CD4-positive, alpha-beta memory T cell (primary cell): ENCODE measurements around the gene KRTAP5-3. TPM values are rescaled to one million over a fixed set of nuclear protein-coding genes. Genes with fewer than 3 reads are reported as not detected.
"Not testable (repeated sequence)": the region's sequence is repeated elsewhere in the genome, so short reads cannot be mapped to it uniquely, and the experiment has no call there.

Experiments used
- CTCF ChIA-PET: fragments of 350-600 bp; sonication (Branson Sonifier 250); formaldehyde crosslinking; loops from one replicate; lab custom pipeline; 2021; ENCODE audit warnings: inconsistent platforms; ENCODE audit not compliant: partially characterized antibody; lab: Charles Lee
- POLR2A ChIA-PET: fragments of 350-600 bp; sonication (Branson Sonifier 250); formaldehyde crosslinking; loops from one replicate; lab custom pipeline; 2021; ENCODE audit not compliant: partially characterized antibody; lab: Charles Lee
- DNase-seq, 5 donors: peaks; one replicate each; pipeline versions ENCODE4 v3.0.0 to v3.0.0-alpha.2; 2020 to 2022; ENCODE audit warnings: mixed read lengths in 1 of 5
- H3K27ac ChIP-seq: one replicate; pipeline ENCODE4 v1.7.0; 2013; ENCODE audit warnings: low read depth, low read length
- H3K27me3 ChIP-seq: 2 replicates; pipeline ENCODE4 v1.7.0; 2013; ENCODE audit warnings: mild to moderate bottlenecking, low read length, moderate library complexity; ENCODE audit not compliant: insufficient read depth
- H3K36me3 ChIP-seq: 2 replicates; pipeline ENCODE4 v1.7.0; 2013; ENCODE audit warnings: mild to moderate bottlenecking, low read length, moderate library complexity; ENCODE audit not compliant: insufficient read depth
- H3K4me1 ChIP-seq: 2 replicates; pipeline ENCODE4 v1.7.0; 2013; ENCODE audit warnings: mild to moderate bottlenecking, low read length, moderate library complexity; ENCODE audit not compliant: insufficient read depth
- H3K4me3 ChIP-seq, 2 donors: one replicate each; pipeline ENCODE4 v1.7.0; 2013; ENCODE audit warnings: low read length in 2 of 2, mild to moderate bottlenecking in 1 of 2
- H3K9me3 ChIP-seq, 2 donors: one replicate each; pipeline ENCODE4 v1.7.0; 2013; ENCODE audit warnings: low read length in 2 of 2, control low read depth in 1 of 2; ENCODE audit not compliant: control insufficient read depth in 1 of 2
- H3K27ac Mint-ChIP-seq, 7 donors: one replicate each; pipeline ENCODE4 v1.8.0; 2020 to 2021; ENCODE audit warnings: mixed read lengths in 7 of 7, mild to moderate bottlenecking in 6 of 7, inconsistent platforms in 3 of 7, moderate library complexity in 3 of 7
- H3K27me3 Mint-ChIP-seq, 2 donors: one replicate each; pipeline ENCODE4 v1.8.0; 2020 to 2021; ENCODE audit warnings: mixed read lengths in 2 of 2
- H3K36me3 Mint-ChIP-seq, 2 donors: one replicate each; pipeline ENCODE4 v1.8.0; 2020 to 2021; ENCODE audit warnings: mixed read lengths in 2 of 2, inconsistent platforms in 1 of 2, mild to moderate bottlenecking in 1 of 2
- H3K4me1 Mint-ChIP-seq, 4 donors: one replicate each; pipeline ENCODE4 v1.8.0; 2020 to 2021; ENCODE audit warnings: mixed read lengths in 4 of 4, mild to moderate bottlenecking in 1 of 4
- H3K4me3 Mint-ChIP-seq, 8 donors: one replicate each; pipeline ENCODE4 v1.8.0; 2020 to 2021; ENCODE audit warnings: mixed read lengths in 8 of 8, mild to moderate bottlenecking in 7 of 8, moderate library complexity in 6 of 8, inconsistent platforms in 3 of 8
- H3K9me3 Mint-ChIP-seq, 8 donors: one replicate each; pipeline ENCODE4 v1.8.0; 2020 to 2021; ENCODE audit warnings: mixed read lengths in 8 of 8, mild to moderate bottlenecking in 5 of 8, inconsistent platforms in 3 of 8, moderate library complexity in 1 of 8
- intact Hi-C: fragments of 100-400 bp; cut with micrococcal nuclease; formaldehyde crosslinking; loops from one replicate; pipeline ENCODE4 v1.15.1; 2023
- polyA plus RNA-seq, 2 donors: library from polyadenylated mRNA; unstranded; fragments of 300-500 nt; fragmentation: Illumina TruSeq; gene quantifications; one replicate each; pipeline ENCODE4 v1.2.3, GENCODE V29; 2021
- total RNA-seq, 2 experiments: library from RNA; stranded (reverse); gene quantifications; one replicate each; pipeline ENCODE4 v1.2.3, GENCODE V29; 2021

The KRTAP5-3 gene
- total and polyA plus RNA-seq, 4 experiments from 2014 or later: not detected

- Histone ChIP-seq H3K27ac (no peak overlapping the region), H3K27me3 (no peaks in the 10 kb centered on the region), H3K4me3 (no peak overlapping the region), H3K36me3 (no peaks in the 10 kb centered on the region), H3K4me1 (peaks cover 11% of the 10 kb centered on the region), H3K9me3 (no peaks in the 10 kb centered on the region)
- Mint-ChIP-seq H3K36me3 (no peaks in the 10 kb centered on the region), H3K27me3 (peaks cover 12 to 14% of the 10 kb centered on the region in 2 donors), H3K4me1 (peaks cover 6 to 34% (median 11%) of the 10 kb centered on the region in 4 donors), H3K9me3 (no peaks in the 10 kb centered on the region), H3K27ac (no peak overlapping the region), H3K4me3 (peak overlapping the region in 1 of 8 donors; percentile 21)
- intact Hi-C loops: no loop called here
- CTCF ChIA-PET: no interaction called here
- POLR2A ChIA-PET: no interaction called here
- no peak for DNase-seq
Observed at GRCh38 chr11:1603629-1604028, 4.6 kb downstream of the KRTAP5-3 start.

GRCh38 chr11:1601663-1602062 is 6.6 kb downstream of the KRTAP5-3 start:
- POLR2A ChIA-PET, H3K4me3 Mint-ChIP-seq, H3K36me3 ChIP-seq, H3K9me3 ChIP-seq, H3K27me3 ChIP-seq, H3K27ac Mint-ChIP-seq, H3K9me3 Mint-ChIP-seq, H3K36me3 Mint-ChIP-seq, intact Hi-C loops, CTCF ChIA-PET, DNase-seq, H3K27ac ChIP-seq, H3K4me3 ChIP-seq: not testable (repeated sequence)
- Mint-ChIP-seq H3K27me3 (peaks cover 11 to 14% of the 10 kb centered on the region in 2 donors), H3K4me1 (peaks cover 7 to 31% (median 10%) of the 10 kb centered on the region in 4 donors)
- H3K4me1 ChIP-seq: peaks cover 11% of the 10 kb centered on the region

- POLR2A ChIA-PET: no interaction called here
- CTCF ChIA-PET: no interaction called here
- no peaks in the 10 kb centered on the region for H3K9me3 Mint-ChIP-seq
- no peak overlapping the region for H3K4me3 Mint-ChIP-seq
- H3K36me3 ChIP-seq: no peaks in the 10 kb centered on the region
- no peaks in the 10 kb centered on the region for H3K9me3 ChIP-seq
- intact Hi-C loops: no loop called here
- H3K27me3 Mint-ChIP-seq: peaks cover 11 to 16% of the 10 kb centered on the region in 2 donors
- peaks cover 4% of the 10 kb centered on the region for H3K4me1 ChIP-seq
- peaks cover 5 to 30% (median 9%) of the 10 kb centered on the region in 4 donors for H3K4me1 Mint-ChIP-seq
- no peaks in the 10 kb centered on the region for H3K36me3 Mint-ChIP-seq
- no peak for DNase-seq
- H3K27ac Mint-ChIP-seq: peak overlapping the region in 1 of 7 donors; percentile 1
- no peak overlapping the region for H3K27ac ChIP-seq
- no peak overlapping the region for H3K4me3 ChIP-seq
- no peaks in the 10 kb centered on the region for H3K27me3 ChIP-seq
Observed at GRCh38 chr11:1600626-1601025, 7.6 kb downstream of the KRTAP5-3 start.

GRCh38 chr11:1598816-1599215 is 9.4 kb downstream of the KRTAP5-3 start:
- CTCF ChIA-PET: interaction anchor here (0.6 to 6.4 kb wide), 2 partner anchors 9 to 30 kb away, joined by 3 to 53 read pairs; partner anchors contain the start of genes KRTAP5-3 and KRTAP5-5
- H3K27ac ChIP-seq: no peak overlapping the region

GRCh38 chr11:1598406-1598805 is 9.9 kb downstream of the KRTAP5-3 start:
- intact Hi-C loops, DNase-seq, H3K4me3 ChIP-seq, H3K36me3 Mint-ChIP-seq, H3K9me3 ChIP-seq, H3K27ac ChIP-seq, H3K4me1 ChIP-seq, H3K36me3 ChIP-seq, H3K27me3 ChIP-seq, H3K9me3 Mint-ChIP-seq: not testable (repeated sequence)
- peak overlapping the region in 3 of 7 donors; percentile 8 to 65 (median 19) for H3K27ac Mint-ChIP-seq
- peaks cover 9 to 17% of the 10 kb centered on the region in 2 donors for H3K27me3 Mint-ChIP-seq
- peak overlapping the region in 2 of 8 donors; percentile 1 to 48 for H3K4me3 Mint-ChIP-seq
- CTCF ChIA-PET: interaction anchor here (0.6 to 6.4 kb wide), 3 partner anchors 9 to 41 kb away, joined by 3 to 53 read pairs (median 3); partner anchors contain the start of genes KRTAP5-3 and KRTAP5-5
- H3K4me1 Mint-ChIP-seq: peaks cover 11 to 30% (median 13%) of the 10 kb centered on the region in 4 donors
- POLR2A ChIA-PET: interaction anchor here (1.6 kb wide), 1 partner anchor 9 kb away, joined by 4 read pairs; no protein-coding TSS in a partner anchor

More at GRCh38 chr11:1598816-1599215, 9.4 kb downstream of the KRTAP5-3 start:
- Histone ChIP-seq H3K27me3 (no peaks in the 10 kb centered on the region), H3K4me1 (no peaks in the 10 kb centered on the region), H3K4me3 (no peak overlapping the region), H3K36me3 (no peaks in the 10 kb centered on the region), H3K9me3 (no peaks in the 10 kb centered on the region)
- Mint-ChIP-seq H3K27ac (peak overlapping the region in 3 of 7 donors; percentile 8 to 65 (median 19)), H3K9me3 (no peaks in the 10 kb centered on the region), H3K36me3 (no peaks in the 10 kb centered on the region), H3K4me3 (peak overlapping the region in 4 of 8 donors; percentile 1 to 48 (median 15)), H3K27me3 (peaks cover 12 to 18% of the 10 kb centered on the region in 2 donors), H3K4me1 (peaks cover 11 to 34% (median 13%) of the 10 kb centered on the region in 4 donors)
- POLR2A ChIA-PET: interaction anchor here (1.6 kb wide), 1 partner anchor 10 kb away, joined by 4 read pairs; no protein-coding TSS in a partner anchor
- intact Hi-C loops: no loop called here
- peak in 3 of 5 donors; percentile 9 to 56 (median 36) for DNase-seq

- CTCF ChIA-PET: interaction anchor here (0.6 to 6.4 kb wide), 3 partner anchors 10 to 42 kb away, joined by 3 to 53 read pairs (median 3); partner anchors contain the start of genes KRTAP5-3 and KRTAP5-5
- Mint-ChIP-seq H3K4me3 (peak within 1 kb of the TSS in 4 of 8 donors; percentile 1 to 48 (median 15)), H3K9me3 (no peaks in the 10 kb centered on the region), H3K27ac (peak within 1 kb of the TSS in 3 of 7 donors; percentile 8 to 65 (median 19)), H3K27me3 (peaks cover 9 to 15% of the 10 kb centered on the region in 2 donors), H3K36me3 (no peaks in the 10 kb centered on the region), H3K4me1 (peaks cover 11 to 30% (median 13%) of the 10 kb centered on the region in 4 donors)
- no peak within 1 kb of the TSS for H3K4me3 ChIP-seq
- POLR2A ChIA-PET: interaction anchor here (1.6 kb wide), 1 partner anchor 9 kb away, joined by 4 read pairs; no protein-coding TSS in a partner anchor
- intact Hi-C loops: no loop called here
- no peak within 1 kb of the TSS for H3K27ac ChIP-seq
- H3K27me3 ChIP-seq: no peaks in the 10 kb centered on the region
- H3K4me1 ChIP-seq: no peaks in the 10 kb centered on the region
- H3K9me3 ChIP-seq: no peaks in the 10 kb centered on the region
- no peaks in the 10 kb centered on the region for H3K36me3 ChIP-seq
- no peak for DNase-seq
Observed at GRCh38 chr11:1597994-1598380, 10.3 kb downstream of the KRTAP5-3 start, which contains the start of gene KRTAP5-2. KRTAP5-2 (minus strand) TSS chr11:1598294; CDS start chr11:1598250, 44 bp downstream.

- Histone ChIP-seq H3K9me3 (no peaks in the 10 kb centered on the region), H3K4me1 (no peaks in the 10 kb centered on the region), H3K36me3 (no peaks in the 10 kb centered on the region), H3K27ac (no peak overlapping the region), H3K4me3 (no peak overlapping the region), H3K27me3 (no peaks in the 10 kb centered on the region)
- Mint-ChIP-seq H3K4me1 (peaks cover 11 to 30% (median 13%) of the 10 kb centered on the region in 4 donors), H3K4me3 (no peak overlapping the region), H3K27me3 (peaks cover 9 to 15% of the 10 kb centered on the region in 2 donors), H3K27ac (no peak overlapping the region), H3K9me3 (no peaks in the 10 kb centered on the region), H3K36me3 (no peaks in the 10 kb centered on the region)
- no peak for DNase-seq
- POLR2A ChIA-PET: interaction anchor here (1.0 kb wide), 1 partner anchor 8 kb away, joined by 4 read pairs; no protein-coding TSS in a partner anchor
- intact Hi-C loops: no loop called here
- CTCF ChIA-PET: interaction anchor here (0.9 to 6.4 kb wide), 4 partner anchors 11 to 42 kb away, joined by 3 to 53 read pairs (median 4); partner anchors contain the start of genes KRTAP5-3 and KRTAP5-5
Observed at GRCh38 chr11:1597331-1597993, 10.8 kb downstream of the KRTAP5-3 start.
